Neural cell (in vitro differentiated cells): ENCODE data around the gene DNAH3. TPM values are rescaled to one million over a fixed set of nuclear protein-coding genes. Genes with fewer than 3 reads are reported as not detected.

Experiments used
- H2AFZ ChIP-seq: fragments of 200-600, 300-800 bp; sonication (generic), shearing (Covaris generic); 2 replicates; pipeline ENCODE4 v1.6.0; 2014; ENCODE audit warnings: low read depth, mild to moderate bottlenecking, antibody characterized with exemption, low read length, moderate library complexity
- H3F3A ChIP-seq: fragments of 200-600 bp; shearing (Covaris generic); 2 replicates; pipeline ENCODE4 v1.6.1; 2016; ENCODE audit warnings: mild to moderate bottlenecking, moderate library complexity, mixed read lengths, antibody characterized with exemption, low read length; ENCODE audit not compliant: insufficient read depth, poor library complexity, severe bottlenecking
- H3K27ac ChIP-seq: fragments of 200-600, 300-800 bp; sonication (generic), shearing (Covaris generic); 2 replicates; pipeline ENCODE4 v1.5.1; 2014; ENCODE audit warnings: mild to moderate bottlenecking, low read length, moderate library complexity
- H3K27me3 ChIP-seq: fragments of 300-800, 200-600 bp; sonication (generic), shearing (Covaris generic); 2 replicates; pipeline ENCODE4 v1.6.0; 2014; ENCODE audit warnings: mild to moderate bottlenecking, low read depth, low read length, moderate library complexity; ENCODE audit not compliant: insufficient read depth
- H3K36me3 ChIP-seq: fragments of 300-800, 200-600 bp; sonication (generic), shearing (Covaris generic); 2 replicates; pipeline ENCODE4 v1.5.1; 2014; ENCODE audit warnings: mild to moderate bottlenecking, antibody characterized with exemption, low read length, moderate library complexity; ENCODE audit not compliant: insufficient read depth
- H3K4me2 ChIP-seq: fragments of 300-800, 200-600 bp; sonication (generic), shearing (Covaris generic); 2 replicates; pipeline ENCODE4 v1.6.0; 2014; ENCODE audit warnings: mild to moderate bottlenecking, low read length
- H3K4me3 ChIP-seq: fragments of 300-800, 200-600 bp; sonication (generic), shearing (Covaris generic); 2 replicates; pipeline ENCODE4 v1.5.1; 2014; ENCODE audit warnings: mild to moderate bottlenecking, low read length, moderate library complexity
- H3K79me2 ChIP-seq: fragments of 200-600 bp; shearing (Covaris generic); replicated peaks from 2 replicates; pipeline ENCODE4 v1.6.0; 2014; ENCODE audit warnings: mild to moderate bottlenecking, low read length, moderate library complexity; ENCODE audit not compliant: insufficient read depth
- H3K9ac ChIP-seq: fragments of 300-800, 200-600 bp; sonication (generic), shearing (Covaris generic); 2 replicates; pipeline ENCODE4 v1.6.1; 2016; ENCODE audit warnings: mild to moderate bottlenecking, low read length, mixed read lengths
- H3K9me2 ChIP-seq: fragments of 200-600 bp; shearing (Covaris generic); 2 replicates; pipeline ENCODE4 v1.6.1; 2016; ENCODE audit warnings: mild to moderate bottlenecking, low read length, mixed read lengths; ENCODE audit not compliant: insufficient read depth
- H3K9me3 ChIP-seq: fragments of 200-600, 300-800 bp; sonication (generic), shearing (Covaris generic); 2 replicates; pipeline ENCODE4 v1.6.1; 2016; ENCODE audit warnings: mild to moderate bottlenecking, mixed run types, low read length, moderate library complexity, mixed read lengths
- H4K20me1 ChIP-seq: fragments of 200-600 bp; shearing (Covaris generic); 2 replicates; pipeline ENCODE4 v1.6.1; 2016; ENCODE audit warnings: mild to moderate bottlenecking, mixed run types; ENCODE audit not compliant: insufficient read depth
- CTCF ChIP-seq: fragments of 450-650 bp; IDR thresholded peaks from 2 replicates; pipeline ENCODE4 v1.5.1; 2014; ENCODE audit warnings: antibody characterized with exemption, mild to moderate bottlenecking, moderate library complexity; ENCODE audit not compliant: poor library complexity, severe bottlenecking
- EP300 ChIP-seq: fragments of 450-650 bp; conservative IDR thresholded peaks from 2 replicates; pipeline ENCODE4 v1.6.1; 2014; ENCODE audit warnings: antibody characterized with exemption, mild to moderate bottlenecking, moderate library complexity; ENCODE audit not compliant: poor library complexity, severe bottlenecking
- EZH2 ChIP-seq: fragments of 200-600, 300-800 bp; shearing (Covaris generic), sonication (generic); IDR thresholded peaks from 2 replicates; pipeline ENCODE4 v1.6.1; 2014; ENCODE audit warnings: antibody characterized with exemption, low read length, borderline replicate concordance, mild to moderate bottlenecking; ENCODE audit not compliant: insufficient read depth, poor library complexity, severe bottlenecking
- MXI1 ChIP-seq: fragments of 450-650 bp; conservative IDR thresholded peaks from 2 replicates; pipeline ENCODE4 v1.6.1; 2014; ENCODE audit warnings: antibody characterized with exemption, mild to moderate bottlenecking; ENCODE audit not compliant: poor library complexity, severe bottlenecking
- POLR2AphosphoS5 ChIP-seq: IDR thresholded peaks from 2 replicates; pipeline ENCODE4 v1.6.1; 2012
- RAD21 ChIP-seq: fragments of 450-650 bp; conservative IDR thresholded peaks from 2 replicates; pipeline ENCODE4 v1.6.1; 2014; ENCODE audit warnings: antibody characterized with exemption, mild to moderate bottlenecking, moderate library complexity
- REST ChIP-seq: IDR thresholded peaks from 2 replicates; pipeline ENCODE4 v1.6.1; 2012; ENCODE audit warnings: borderline replicate concordance
- SMC3 ChIP-seq: fragments of 450-650 bp; conservative IDR thresholded peaks from 2 replicates; pipeline ENCODE4 v1.6.1; 2014; ENCODE audit warnings: antibody characterized with exemption, mild to moderate bottlenecking, moderate library complexity; ENCODE audit not compliant: poor library complexity
- TAF1 ChIP-seq: IDR thresholded peaks from 2 replicates; pipeline ENCODE4 v1.6.1; 2012; ENCODE audit warnings: low read depth
- polyA plus RNA-seq: library from polyadenylated mRNA; depleted of rRNA; stranded (reverse); fragments of >200 nt; gene quantifications from 2 replicates; pipeline ENCODE4 v1.2.3, GENCODE V29; 2014

Gene DNAH3
- polyA plus RNA-seq, 1 donor from 2014 or later: 0.06 TPM

DNA sequence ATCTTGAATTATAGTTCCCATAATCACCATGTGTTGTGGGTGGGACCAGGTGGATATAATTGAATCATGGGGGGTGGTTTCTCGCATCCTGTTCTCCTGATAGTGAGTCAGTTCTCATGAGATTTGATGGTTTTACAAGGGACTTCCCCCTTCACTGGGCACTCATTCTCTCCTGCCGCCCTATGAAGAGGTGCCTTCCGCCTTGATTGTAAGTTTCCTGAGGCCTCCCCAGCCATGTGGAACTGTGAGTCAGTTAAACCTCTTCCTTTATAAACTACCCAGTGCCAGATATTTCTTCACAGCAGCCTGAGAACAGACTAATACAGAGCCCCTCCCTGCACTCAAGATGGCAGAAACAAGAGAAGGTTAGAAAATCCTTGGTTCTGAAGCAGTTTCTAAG is 34.2 kb upstream of the DNAH3 start:
- Histone ChIP-seq H3K9ac (no peak overlapping the region), H3K4me3 (no peak overlapping the region), H4K20me1 (no peaks in the 10 kb centered on the region), H3K27me3 (no peaks in the 10 kb centered on the region), H3K79me2 (no peaks in the 10 kb centered on the region), H2AFZ (no peak overlapping the region), H3K9me2 (no peaks in the 10 kb centered on the region), H3K27ac (no peak overlapping the region), H3F3A (no peaks in the 10 kb centered on the region), H3K9me3 (peaks cover 7% of the 10 kb centered on the region), H3K4me2 (no peak overlapping the region), H3K36me3 (no peaks in the 10 kb centered on the region)
- TF ChIP-seq REST (no peak), TAF1 (no peak), POLR2AphosphoS5 (no peak), RAD21 (no peak), EZH2 (no peak), MXI1 (no peak)

GRCh38 chr16:21183995-21184394 is 33.3 kb upstream of the DNAH3 start:
- no peaks in the 10 kb centered on the region for H4K20me1 ChIP-seq
- no peak overlapping the region for H3K4me3 ChIP-seq
- H3K27ac ChIP-seq: no peak overlapping the region
- H3K9me2 ChIP-seq: no peaks in the 10 kb centered on the region
- no peaks in the 10 kb centered on the region for H3K36me3 ChIP-seq
- H3K79me2 ChIP-seq: no peaks in the 10 kb centered on the region
- H3F3A ChIP-seq: no peaks in the 10 kb centered on the region
- no peak for TF ChIP-seq SMC3
- TF ChIP-seq POLR2AphosphoS5: no peak
- TF ChIP-seq EP300: no peak
- no peak for TF ChIP-seq EZH2
- TF ChIP-seq TAF1: no peak
- TF ChIP-seq RAD21: no peak
- no peak for TF ChIP-seq REST
- TF ChIP-seq CTCF: no peak
- TF ChIP-seq MXI1: no peak
- no peak overlapping the region for H2AFZ ChIP-seq
- peaks cover 7% of the 10 kb centered on the region for H3K9me3 ChIP-seq
- H3K9ac ChIP-seq: no peak overlapping the region
- no peak overlapping the region for H3K4me2 ChIP-seq
- H3K27me3 ChIP-seq: no peaks in the 10 kb centered on the region
